ENCODE data around the gene RAI1.
A peak's percentile ranks its signal among the peaks of the same experiment; 100 is the strongest.
"Not testable (repeated sequence)": the region's sequence is repeated elsewhere in the genome, so short reads cannot be mapped to it uniquely, and the experiment has no call there.

The RAI1 gene

GRCh38 chr17:17681187-17681743 lies at the start of gene RAI1:
RAI1 (plus strand) TSS chr17:17681458; CDS start chr17:17792949, 111,491 bp downstream.
- peak; percentile 73 for DNase-seq

GRCh38 chr17:17632690-17633089 lies 48.6 kb upstream of the RAI1 start:
- DNase-seq = peak; percentile 16

- no peak for DNase-seq
Measured at GRCh38 chr17:17633310-17633709, 47.9 kb upstream of the RAI1 start.

- DNase-seq = no peak
Measured at GRCh38 chr17:17635126-17635525, 46.1 kb upstream of the RAI1 start.

GRCh38 chr17:17635537-17636271 lies 45.6 kb upstream of the RAI1 start:
- not testable (repeated sequence) for DNase-seq

- no peak for DNase-seq
Measured at GRCh38 chr17:17636272-17636885, 44.9 kb upstream of the RAI1 start.

GRCh38 chr17:17638467-17638866 lies 42.8 kb upstream of the RAI1 start:
- DNase-seq = no peak

GRCh38 chr17:17639661-17640270 lies 41.5 kb upstream of the RAI1 start:
- not testable (repeated sequence) for DNase-seq

GRCh38 chr17:17641621-17642409 lies 39.4 kb upstream of the RAI1 start:
- peak; percentile 82 for DNase-seq

GRCh38 chr17:17645148-17645547 lies 36.1 kb upstream of the RAI1 start:
- not testable (repeated sequence) for DNase-seq

- DNase-seq = no peak
Measured at GRCh38 chr17:17645961-17646360, 35.3 kb upstream of the RAI1 start.

GRCh38 chr17:17647524-17648178 lies 33.6 kb upstream of the RAI1 start:
- DNase-seq = no peak

- DNase-seq = no peak
Measured at GRCh38 chr17:17648762-17649161, 32.5 kb upstream of the RAI1 start.

GRCh38 chr17:17650959-17651358 lies 30.3 kb upstream of the RAI1 start:
- DNase-seq = no peak

GRCh38 chr17:17653343-17653742 lies 27.9 kb upstream of the RAI1 start:
- no peak for DNase-seq

GRCh38 chr17:17659340-17659739 lies 21.9 kb upstream of the RAI1 start:
- DNase-seq = no peak

- DNase-seq = no peak
Measured at GRCh38 chr17:17661134-17661533, 20.1 kb upstream of the RAI1 start.

GRCh38 chr17:17661834-17662385 lies 19.3 kb upstream of the RAI1 start:
- DNase-seq = no peak

- peak; percentile 89 for DNase-seq
Measured at GRCh38 chr17:17663160-17664063, 17.8 kb upstream of the RAI1 start.

- no peak for DNase-seq
Measured at GRCh38 chr17:17664064-17664452, 17.2 kb upstream of the RAI1 start.

GRCh38 chr17:17665255-17665654 lies 16.0 kb upstream of the RAI1 start:
- no peak for DNase-seq
